Loucy (cell line): Measurements from ENCODE around the gene AGAP5.

Experiments used
- H2AFZ ChIP-seq: fragments of 200-600 bp; sonication (generic); 2 replicates; pipeline ENCODE4 v1.6.0; 2016; ENCODE audit warnings: antibody characterized with exemption, mild to moderate bottlenecking, low read length, moderate library complexity
- H3F3A ChIP-seq: fragments of 200-600 bp; 2 replicates; pipeline ENCODE4 v1.6.0; 2016; ENCODE audit warnings: antibody characterized with exemption, low read depth, mild to moderate bottlenecking
- H3K27me3 ChIP-seq: fragments of 200-600 bp; sonication (generic); 2 replicates; pipeline ENCODE4 v1.6.1; 2014; ENCODE audit warnings: low read length, mild to moderate bottlenecking; ENCODE audit not compliant: insufficient read depth, poor library complexity, severe bottlenecking
- H3K36me3 ChIP-seq: fragments of 200-600 bp; sonication (generic); 2 replicates; pipeline ENCODE4 v1.6.1; 2016; ENCODE audit warnings: low read length; ENCODE audit not compliant: insufficient read depth
- H3K4me1 ChIP-seq: fragments of 200-600 bp; sonication (generic); 2 replicates; pipeline ENCODE4 v1.5.1; 2014; ENCODE audit warnings: low read length, mild to moderate bottlenecking; ENCODE audit not compliant: insufficient read depth, poor library complexity, severe bottlenecking
- H3K4me2 ChIP-seq: fragments of 200-600 bp; sonication (generic); 2 replicates; pipeline ENCODE4 v1.6.0; 2014; ENCODE audit warnings: antibody characterized with exemption, low read length, low read depth, mild to moderate bottlenecking; ENCODE audit not compliant: poor library complexity, severe bottlenecking
- H3K4me3 ChIP-seq: fragments of 200-600 bp; sonication (generic); 2 replicates; pipeline ENCODE4 v1.5.1; 2014; ENCODE audit warnings: low read length, mild to moderate bottlenecking, mixed read lengths; ENCODE audit not compliant: poor library complexity, severe bottlenecking
- H3K79me2 ChIP-seq: fragments of 200-600 bp; sonication (generic); 2 replicates; pipeline ENCODE4 v1.6.1; 2014; ENCODE audit warnings: low read length; ENCODE audit not compliant: insufficient read depth
- H3K9ac ChIP-seq: fragments of 200-600 bp; sonication (generic); 2 replicates; pipeline ENCODE4 v1.6.0; 2014; ENCODE audit warnings: mild to moderate bottlenecking, low read depth, low read length, moderate library complexity; ENCODE audit not compliant: poor library complexity, severe bottlenecking
- H3K9me2 ChIP-seq: fragments of 200-600 bp; sonication (generic); replicated peaks from 2 replicates; pipeline ENCODE4 v1.6.1; 2016; ENCODE audit warnings: low read depth, low read length, mixed read lengths
- H3K9me3 ChIP-seq: fragments of 200-600 bp; sonication (generic); 2 replicates; pipeline ENCODE4 v1.6.1; 2014; ENCODE audit warnings: mild to moderate bottlenecking, antibody characterized with exemption, low read length, low read depth; ENCODE audit not compliant: insufficient read depth
- H4K20me1 ChIP-seq: fragments of 200-600 bp; sonication (generic); 2 replicates; pipeline ENCODE4 v1.6.0; 2014; ENCODE audit warnings: antibody characterized with exemption, low read length, mild to moderate bottlenecking; ENCODE audit not compliant: insufficient read depth, poor library complexity, severe bottlenecking
- EZH2phosphoT487 ChIP-seq: fragments of 200-600 bp; IDR thresholded peaks from 2 replicates; pipeline ENCODE4 v1.6.1; 2018; ENCODE audit warnings: antibody characterized with exemption, mild to moderate bottlenecking, moderate library complexity, borderline replicate concordance
- TF ChIP-seq, protein P1 (sequence below): fragments of 200-600 bp; sonication (generic); conservative IDR thresholded peaks from 2 replicates; pipeline ENCODE4 v1.5.1; 2014; ENCODE audit warnings: mild to moderate bottlenecking, antibody characterized with exemption, low read length

Gene AGAP5

DNA sequence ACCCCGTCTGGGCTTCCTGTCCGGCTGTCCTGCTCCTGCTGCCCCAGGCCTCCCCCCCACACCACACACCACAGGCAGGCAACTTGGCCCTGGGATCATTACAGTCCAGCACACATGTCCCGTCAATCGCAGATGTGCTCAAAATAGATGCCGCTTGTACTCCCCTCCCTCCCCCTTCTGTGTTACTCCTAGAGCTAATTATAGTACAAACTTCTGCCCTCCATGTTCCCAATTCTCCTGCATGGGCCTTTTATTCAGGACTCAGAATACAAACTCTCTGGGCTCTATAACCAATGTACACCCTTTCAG lies 42.0 kb downstream of the AGAP5 start, which contains the start of gene SYNPO2L:
TSS of gene SYNPO2L (minus strand) at position 40 of the 309 bp plus-strand sequence. CDS start 107 bp downstream, outside the sequence.
- Histone ChIP-seq H3F3A (no peaks in the 10 kb centered on the region), H3K9me3 (no peaks in the 10 kb centered on the region), H4K20me1 (no peaks in the 10 kb centered on the region), H3K4me1 (peaks cover 24% of the 10 kb centered on the region), H3K36me3 (no peaks in the 10 kb centered on the region), H2AFZ (no peak within 1 kb of the TSS), H3K4me3 (no peak within 1 kb of the TSS), H3K79me2 (no peaks in the 10 kb centered on the region), H3K9ac (no peak within 1 kb of the TSS), H3K9me2 (no peaks in the 10 kb centered on the region), H3K27me3 (no peaks in the 10 kb centered on the region), H3K4me2 (peak within 1 kb of the TSS; percentile 54)
- TF ChIP-seq, protein P1, sequence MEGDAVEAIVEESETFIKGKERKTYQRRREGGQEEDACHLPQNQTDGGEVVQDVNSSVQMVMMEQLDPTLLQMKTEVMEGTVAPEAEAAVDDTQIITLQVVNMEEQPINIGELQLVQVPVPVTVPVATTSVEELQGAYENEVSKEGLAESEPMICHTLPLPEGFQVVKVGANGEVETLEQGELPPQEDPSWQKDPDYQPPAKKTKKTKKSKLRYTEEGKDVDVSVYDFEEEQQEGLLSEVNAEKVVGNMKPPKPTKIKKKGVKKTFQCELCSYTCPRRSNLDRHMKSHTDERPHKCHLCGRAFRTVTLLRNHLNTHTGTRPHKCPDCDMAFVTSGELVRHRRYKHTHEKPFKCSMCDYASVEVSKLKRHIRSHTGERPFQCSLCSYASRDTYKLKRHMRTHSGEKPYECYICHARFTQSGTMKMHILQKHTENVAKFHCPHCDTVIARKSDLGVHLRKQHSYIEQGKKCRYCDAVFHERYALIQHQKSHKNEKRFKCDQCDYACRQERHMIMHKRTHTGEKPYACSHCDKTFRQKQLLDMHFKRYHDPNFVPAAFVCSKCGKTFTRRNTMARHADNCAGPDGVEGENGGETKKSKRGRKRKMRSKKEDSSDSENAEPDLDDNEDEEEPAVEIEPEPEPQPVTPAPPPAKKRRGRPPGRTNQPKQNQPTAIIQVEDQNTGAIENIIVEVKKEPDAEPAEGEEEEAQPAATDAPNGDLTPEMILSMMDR = no peak
- TF ChIP-seq EZH2phosphoT487 = no peak

DNA sequence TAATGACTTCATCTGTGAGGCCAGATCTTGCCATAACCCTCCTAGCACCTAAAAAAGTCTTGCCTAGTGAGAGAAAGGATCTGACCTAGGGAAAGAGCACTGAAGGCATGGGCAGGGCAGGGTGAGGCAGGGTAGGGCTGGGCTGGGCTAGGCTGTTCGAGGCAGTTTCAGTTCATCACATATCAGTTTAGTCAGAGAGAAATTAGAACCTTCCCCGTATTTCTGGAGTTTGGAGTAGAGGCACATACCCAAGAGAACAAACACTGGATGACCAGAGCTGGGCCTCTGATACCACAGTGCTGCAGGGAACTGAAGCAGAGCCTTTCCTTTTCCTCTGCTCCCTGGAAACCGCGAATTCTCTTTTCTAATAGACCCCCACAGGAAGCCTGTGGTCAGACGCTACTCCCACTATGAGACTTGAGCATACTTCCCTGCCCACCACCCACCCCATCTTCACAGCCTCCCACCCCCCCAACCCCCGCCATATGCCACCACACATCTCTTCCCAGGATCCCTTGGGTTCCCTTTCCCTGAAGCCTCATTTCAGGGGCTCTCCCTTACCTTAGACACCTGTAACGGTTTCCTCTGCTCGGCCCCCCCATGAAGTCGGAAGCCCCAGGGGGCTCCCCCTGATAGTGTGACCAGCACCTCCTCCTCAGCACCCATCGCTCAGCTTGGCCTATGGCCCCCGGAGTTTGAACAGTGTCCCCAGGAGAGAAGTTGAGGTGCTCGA lies 42.5 kb downstream of the AGAP5 start:
- no peak overlapping the region for H3K4me3 ChIP-seq
- peak overlapping the region; percentile 54 for H3K4me2 ChIP-seq
- TF ChIP-seq, protein P1 = no peak
- no peak for TF ChIP-seq EZH2phosphoT487

DNA sequence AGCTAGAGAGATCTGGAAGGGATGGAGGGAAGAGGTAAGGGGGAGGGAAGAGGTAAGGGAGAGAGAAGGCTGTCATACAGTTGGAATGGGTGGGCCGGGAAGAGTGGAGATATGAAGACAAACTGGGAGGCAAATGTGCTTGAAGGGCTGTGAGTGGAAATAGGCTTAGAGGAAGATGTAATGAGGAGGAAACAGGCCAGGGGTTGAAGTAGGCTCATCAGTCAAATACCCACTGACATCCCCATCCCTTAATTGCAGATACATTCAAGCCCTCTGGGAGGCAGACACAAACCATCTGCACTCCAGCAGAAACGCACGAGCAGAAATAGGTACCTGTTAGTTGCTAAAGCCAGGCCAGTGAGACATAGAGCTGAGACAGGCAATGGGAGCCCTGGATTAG lies 44.2 kb downstream of the AGAP5 start:
- Histone ChIP-seq H2AFZ (no peak overlapping the region), H3K36me3 (no peaks in the 10 kb centered on the region), H4K20me1 (no peaks in the 10 kb centered on the region), H3K9ac (no peak overlapping the region), H3K4me3 (no peak overlapping the region), H3F3A (no peaks in the 10 kb centered on the region), H3K4me1 (peaks cover 28% of the 10 kb centered on the region), H3K27me3 (no peaks in the 10 kb centered on the region), H3K9me3 (no peaks in the 10 kb centered on the region), H3K79me2 (no peaks in the 10 kb centered on the region), H3K9me2 (no peaks in the 10 kb centered on the region), H3K4me2 (no peak overlapping the region)
- TF ChIP-seq, protein P1 = peak; percentile 71
- no peak for TF ChIP-seq EZH2phosphoT487

More for the DNA sequence above, 42.5 kb downstream of the AGAP5 start:
- H3K9me3 ChIP-seq = no peaks in the 10 kb centered on the region
- H3F3A ChIP-seq = no peaks in the 10 kb centered on the region
- no peaks in the 10 kb centered on the region for H3K36me3 ChIP-seq
- no peak overlapping the region for H2AFZ ChIP-seq
- no peaks in the 10 kb centered on the region for H3K27me3 ChIP-seq
- H3K4me1 ChIP-seq = peaks cover 27% of the 10 kb centered on the region
- H3K9ac ChIP-seq = no peak overlapping the region
- no peaks in the 10 kb centered on the region for H4K20me1 ChIP-seq
- H3K79me2 ChIP-seq = no peaks in the 10 kb centered on the region
- H3K9me2 ChIP-seq = no peaks in the 10 kb centered on the region
